ENCODE data around the gene KNDC1.
"Not testable (repeated sequence)": the region's sequence is repeated elsewhere in the genome, so short reads cannot be mapped to it uniquely, and the experiment has no call there.

The KNDC1 gene, protein sequence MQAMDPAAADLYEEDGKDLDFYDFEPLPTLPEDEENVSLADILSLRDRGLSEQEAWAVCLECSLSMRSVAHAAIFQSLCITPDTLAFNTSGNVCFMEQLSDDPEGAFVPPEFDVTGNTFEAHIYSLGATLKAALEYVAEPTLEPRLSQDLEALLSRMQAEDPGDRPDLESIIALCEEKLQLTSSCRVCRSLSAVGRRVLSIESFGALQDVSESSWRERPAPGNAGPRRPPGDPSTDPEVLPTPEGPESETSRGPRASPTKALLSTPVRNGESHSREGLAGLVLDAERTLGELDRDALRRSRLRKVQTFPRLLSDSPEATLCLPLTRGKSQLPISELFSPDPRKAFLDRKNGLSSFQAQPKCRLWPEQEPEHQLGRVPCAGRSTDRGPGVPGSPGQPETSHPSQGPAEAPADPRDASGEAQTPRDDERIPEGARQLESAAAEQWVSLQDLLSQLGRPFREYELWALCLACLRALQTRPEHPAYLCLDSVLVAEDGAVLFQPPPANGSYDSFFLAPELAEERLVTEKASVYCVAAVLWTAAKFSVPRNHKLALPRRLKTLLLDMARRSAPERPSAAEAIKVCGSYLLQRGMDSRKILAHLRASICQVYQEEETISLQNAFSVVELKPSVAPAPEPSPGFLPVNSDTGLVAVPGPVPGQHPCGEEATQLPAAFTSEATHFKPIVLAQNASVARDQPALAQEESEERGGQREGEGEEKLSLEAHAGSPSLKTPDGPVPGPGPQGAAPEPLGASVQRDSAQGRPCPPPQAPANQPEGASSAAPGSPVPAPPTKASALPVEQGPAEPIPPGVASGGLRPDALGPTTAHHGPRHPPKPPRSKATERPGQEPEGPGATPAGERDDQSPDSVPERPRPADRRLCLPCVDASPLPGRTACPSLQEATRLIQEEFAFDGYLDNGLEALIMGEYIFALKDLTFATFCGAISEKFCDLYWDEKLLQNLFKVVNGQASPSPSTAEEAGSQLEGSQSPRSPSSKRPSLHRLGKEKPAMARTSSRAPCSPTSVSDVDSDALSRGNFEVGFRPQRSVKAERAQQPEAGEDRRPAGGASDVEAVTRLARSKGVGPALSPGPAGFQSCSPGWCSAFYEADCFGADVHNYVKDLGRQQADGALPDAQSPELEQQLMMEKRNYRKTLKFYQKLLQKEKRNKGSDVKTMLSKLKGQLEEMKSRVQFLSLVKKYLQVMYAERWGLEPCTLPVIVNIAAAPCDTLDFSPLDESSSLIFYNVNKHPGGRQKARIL (N-terminal part only)

GRCh38 chr10:133159950-133160825, at the start of gene KNDC1:
Gene KNDC1, plus strand, starts transcription at chr10:133160219. Its CDS starts 249 bp downstream, at chr10:133160468.
- peak within 1 kb of the TSS; percentile 25; the same call in 1 of the 2 replicates for H3K4me3 ChIP-seq (ENCODE audit: low read depth, low read length)
- DNase-seq (ENCODE audit: low read depth), result no peak
- no peak for TF ChIP-seq CTCF (IDR thresholded peaks at IDR 0.05; ENCODE audit: low read depth, low read length, missing control alignments)

DNA sequence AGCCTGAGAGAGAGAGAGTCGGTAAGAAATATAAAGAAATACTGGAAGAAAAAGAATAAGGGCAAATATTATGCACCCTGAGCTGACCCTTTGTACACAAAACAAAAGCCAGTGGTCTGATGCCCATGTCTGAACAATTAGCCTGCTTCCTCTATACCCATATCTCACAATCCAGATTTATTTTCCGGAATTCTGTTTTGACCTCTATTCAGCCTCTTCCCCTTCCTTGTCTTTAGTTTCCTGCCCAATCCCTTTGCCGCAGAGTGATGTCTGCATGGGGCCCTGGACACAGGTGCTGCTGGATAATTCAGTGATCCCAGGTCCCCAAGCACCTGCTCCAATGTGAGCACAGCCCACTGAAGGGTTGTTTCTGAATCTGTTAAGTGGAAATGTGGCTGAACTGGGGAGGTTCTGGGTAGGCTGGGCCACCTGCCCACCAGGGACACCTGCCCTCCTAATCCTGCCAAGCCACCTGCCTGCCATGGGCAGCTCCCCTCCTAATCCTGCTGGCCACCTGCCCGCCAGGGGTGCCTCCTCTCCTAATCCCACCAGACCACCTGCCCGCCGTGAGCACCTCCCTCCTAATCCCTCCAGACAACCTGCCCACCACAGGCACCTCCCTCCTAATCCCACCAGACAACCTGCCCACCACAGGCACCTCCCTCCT, 49.3 kb upstream of the KNDC1 start:
- no peak for TF ChIP-seq CTCF (IDR thresholded peaks at IDR 0.05; ENCODE audit: low read depth, low read length, missing control alignments)
- no peak overlapping the region for H3K4me3 ChIP-seq (ENCODE audit: low read depth, low read length)
- no peak for DNase-seq (ENCODE audit: low read depth)

DNA sequence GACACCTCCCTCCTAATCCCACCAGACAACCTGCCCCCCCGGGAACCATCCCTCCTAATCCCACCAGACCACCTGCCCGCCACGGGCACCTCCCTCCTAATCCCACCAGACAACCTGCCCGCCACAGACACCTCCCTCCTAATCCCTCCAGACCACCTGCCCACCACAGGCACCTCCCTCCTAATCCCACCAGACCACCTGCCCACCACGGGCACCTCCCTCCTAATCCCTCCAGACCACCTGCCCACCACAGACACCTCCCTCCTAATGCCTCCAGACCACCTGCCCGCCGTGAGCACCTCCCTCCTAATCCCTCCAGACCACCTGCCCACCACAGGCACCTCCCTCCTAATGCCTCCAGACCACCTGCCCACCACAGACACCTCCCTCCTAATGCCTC, 48.4 kb upstream of the KNDC1 start:
- not testable (repeated sequence) for DNase-seq (ENCODE audit: low read depth); H3K4me3 ChIP-seq (ENCODE audit: low read depth, low read length)

GRCh38 chr10:133113146-133113830, 46.7 kb upstream of the KNDC1 start:
- DNase-seq (ENCODE audit: low read depth), result no peak
- H3K4me3 ChIP-seq (ENCODE audit: low read depth, low read length), result no peak overlapping the region
- TF ChIP-seq CTCF (IDR thresholded peaks at IDR 0.05; ENCODE audit: low read depth, low read length, missing control alignments), result no peak

- no peak for DNase-seq (ENCODE audit: low read depth)
- no peak for TF ChIP-seq CTCF (IDR thresholded peaks at IDR 0.05; ENCODE audit: low read depth, low read length, missing control alignments)
Measured at GRCh38 chr10:133113847-133114246, 46.2 kb upstream of the KNDC1 start.

DNA sequence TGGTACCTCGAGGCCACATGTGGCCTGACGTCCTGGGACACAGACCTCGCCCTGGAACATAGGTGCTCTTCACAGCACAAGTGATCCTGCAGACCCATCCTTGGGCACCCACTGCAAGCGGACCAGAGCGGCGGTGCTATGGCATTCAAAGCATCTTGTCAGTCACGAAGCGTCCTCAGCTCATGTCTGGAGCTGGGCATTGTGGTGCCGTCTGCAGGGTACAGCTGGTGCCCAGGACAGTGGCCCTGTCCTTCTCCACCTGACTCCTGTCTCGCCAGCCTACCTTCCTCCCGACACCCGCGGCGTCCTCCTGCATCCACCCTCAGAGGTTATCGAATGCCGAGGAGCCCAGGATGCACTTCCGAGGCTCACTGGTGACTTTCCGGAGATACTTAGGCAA, 45.8 kb upstream of the KNDC1 start:
- DNase-seq (ENCODE audit: low read depth), result no peak
- no peak overlapping the region for H3K4me3 ChIP-seq (ENCODE audit: low read depth, low read length)
- no peak for TF ChIP-seq CTCF (IDR thresholded peaks at IDR 0.05; ENCODE audit: low read depth, low read length, missing control alignments)

More at GRCh38 chr10:133113847-133114246, 46.2 kb upstream of the KNDC1 start:
- H3K4me3 ChIP-seq (ENCODE audit: low read depth, low read length), result no peak overlapping the region
